ENCODE results near the gene QTRT2.
A peak's percentile ranks its signal among the peaks of the same experiment; 100 is the strongest.

The QTRT2 gene

DNA sequence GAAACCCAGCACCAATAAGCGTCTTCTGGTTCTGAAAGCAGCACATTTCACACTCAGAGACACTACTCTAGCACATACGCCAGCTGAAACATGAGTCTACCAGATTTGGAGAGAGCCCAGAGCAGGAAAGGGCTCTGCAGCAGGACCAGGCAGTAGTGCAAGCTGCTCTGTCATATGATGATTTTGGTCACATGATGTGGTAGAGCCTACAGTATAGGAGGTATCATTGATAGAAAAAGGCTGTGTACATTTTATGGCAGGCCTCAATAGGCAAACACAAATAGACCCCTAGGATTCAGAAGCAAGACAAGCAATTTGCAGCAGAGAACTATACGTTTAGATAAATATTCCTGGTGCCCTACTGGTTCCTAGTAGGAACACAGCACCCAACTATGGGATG, 58.2 kb downstream of the QTRT2 start:
- no peak overlapping the region for H3K4me3 ChIP-seq
- no peak overlapping the region for H3K27ac ChIP-seq

- H3K27ac ChIP-seq: no peak overlapping the region
Observed at GRCh38 chr3:114115143-114115542, 58.6 kb downstream of the QTRT2 start.

GRCh38 chr3:114119776-114120175, 63.2 kb downstream of the QTRT2 start:
- Histone ChIP-seq H3K4me3 (no peak overlapping the region), H3K27ac (no peak overlapping the region)

More at GRCh38 chr3:114115143-114115542, 58.6 kb downstream of the QTRT2 start:
- H3K4me3 ChIP-seq: no peak overlapping the region

GRCh38 chr3:114120211-114120610, 63.7 kb downstream of the QTRT2 start:
- no peak overlapping the region for H3K4me3 ChIP-seq
- no peak overlapping the region for H3K27ac ChIP-seq

DNA sequence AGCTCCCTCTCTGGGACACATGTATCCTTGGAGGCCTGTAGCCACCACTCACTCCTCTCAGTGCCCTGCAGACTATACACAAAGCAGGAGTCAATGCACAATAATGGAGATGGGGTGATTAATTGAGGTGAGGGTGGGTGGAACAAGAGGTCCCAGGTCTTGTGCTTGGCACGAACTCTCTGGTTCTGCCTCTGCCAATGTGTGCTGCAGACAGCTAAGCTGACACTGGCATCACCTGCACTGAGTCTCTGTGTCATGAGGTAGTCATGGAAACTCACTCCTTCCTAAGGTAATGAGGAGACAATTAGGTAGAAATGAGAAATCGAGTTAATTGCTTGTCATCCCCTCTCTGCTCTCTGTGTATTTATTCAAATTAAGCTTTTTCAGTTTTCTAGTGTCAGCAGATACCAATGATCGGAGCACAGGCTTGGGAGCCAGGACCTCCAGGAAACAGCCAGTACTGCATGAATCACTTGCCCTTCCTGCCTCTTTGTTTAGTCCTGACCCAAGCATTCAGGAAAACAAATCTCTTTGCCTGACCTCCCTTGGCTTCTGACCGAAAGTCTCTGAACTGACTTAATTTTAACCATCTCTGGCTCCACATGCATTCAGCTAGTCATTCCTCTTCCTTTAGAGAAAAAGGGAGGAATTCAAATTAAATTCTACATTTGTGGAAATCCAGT, 65.6 kb downstream of the QTRT2 start:
- no peak overlapping the region for H3K4me3 ChIP-seq
- H3K27ac ChIP-seq: peak overlapping the region in 4 of 21 experiments; percentile 2 to 62 (median 48)

- H3K27ac ChIP-seq: no peak overlapping the region
- H3K4me3 ChIP-seq: no peak overlapping the region
Observed at GRCh38 chr3:114126461-114126860, 69.9 kb downstream of the QTRT2 start.

DNA sequence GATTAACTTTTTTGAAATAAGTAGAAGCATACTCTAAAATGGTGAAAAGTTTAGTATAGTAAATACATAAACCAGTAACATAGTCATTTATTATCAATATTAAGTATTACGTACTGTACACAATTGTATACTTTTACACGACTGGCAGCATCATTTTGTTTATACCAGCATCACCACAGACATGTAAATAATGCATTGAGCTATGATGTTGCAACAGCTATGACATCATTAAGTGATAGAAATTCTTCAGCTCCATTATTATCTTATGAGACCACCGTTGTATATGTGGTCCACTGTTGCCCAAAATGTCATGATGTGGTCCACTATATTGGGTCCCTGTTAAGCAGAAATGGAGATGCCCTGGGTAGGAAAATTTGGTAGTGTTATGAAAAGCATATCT, 71.0 kb downstream of the QTRT2 start:
- Histone ChIP-seq H3K4me3 (no peak overlapping the region), H3K27ac (no peak overlapping the region)

DNA sequence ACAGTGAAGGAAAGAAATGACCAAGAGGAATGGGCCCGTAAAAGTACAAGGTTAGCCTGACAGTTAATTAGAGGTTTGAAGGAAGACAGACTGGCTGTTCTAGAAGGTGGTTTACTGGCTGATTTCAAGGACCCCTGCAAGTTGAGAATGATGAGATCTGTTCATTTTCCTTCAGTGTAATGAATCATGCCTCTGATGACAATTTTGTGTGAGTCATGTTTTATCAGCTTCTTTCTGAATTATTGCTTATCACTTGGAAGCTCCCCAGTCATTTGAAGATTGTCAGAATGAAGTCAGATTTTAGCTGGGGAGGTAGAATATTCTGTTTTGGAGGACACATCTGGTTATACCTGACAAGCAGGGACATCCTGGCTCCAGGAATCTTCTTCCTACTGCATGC, 71.7 kb downstream of the QTRT2 start:
- H3K4me3 ChIP-seq: no peak overlapping the region

DNA sequence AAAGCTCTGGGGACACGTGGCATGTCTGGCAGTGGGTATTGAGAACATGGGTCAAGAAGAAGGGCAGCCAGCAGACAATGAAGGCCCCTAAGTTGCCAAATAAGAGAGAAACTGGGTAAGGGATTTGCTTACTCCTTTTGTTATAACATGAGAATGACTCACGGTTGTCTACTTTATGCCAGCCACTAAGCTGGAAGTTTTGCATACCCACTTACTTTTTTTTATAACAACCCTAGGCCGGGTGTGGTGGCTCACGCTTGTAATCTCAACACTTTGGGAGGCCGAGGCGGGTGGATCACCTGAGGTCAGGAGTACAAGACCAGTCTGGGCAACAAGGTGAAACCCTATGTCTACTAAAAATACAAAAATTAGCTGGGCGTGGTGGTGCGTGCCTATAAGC, 72.3 kb downstream of the QTRT2 start:
- no peak overlapping the region for H3K27ac ChIP-seq

More for the DNA sequence above, 71.7 kb downstream of the QTRT2 start:
- H3K27ac ChIP-seq: no peak overlapping the region

GRCh38 chr3:114132500-114132899, 76.0 kb downstream of the QTRT2 start:
- H3K27ac ChIP-seq: no peak overlapping the region
- no peak overlapping the region for H3K4me3 ChIP-seq

More for the DNA sequence above, 72.3 kb downstream of the QTRT2 start:
- H3K4me3 ChIP-seq: no peak overlapping the region

DNA sequence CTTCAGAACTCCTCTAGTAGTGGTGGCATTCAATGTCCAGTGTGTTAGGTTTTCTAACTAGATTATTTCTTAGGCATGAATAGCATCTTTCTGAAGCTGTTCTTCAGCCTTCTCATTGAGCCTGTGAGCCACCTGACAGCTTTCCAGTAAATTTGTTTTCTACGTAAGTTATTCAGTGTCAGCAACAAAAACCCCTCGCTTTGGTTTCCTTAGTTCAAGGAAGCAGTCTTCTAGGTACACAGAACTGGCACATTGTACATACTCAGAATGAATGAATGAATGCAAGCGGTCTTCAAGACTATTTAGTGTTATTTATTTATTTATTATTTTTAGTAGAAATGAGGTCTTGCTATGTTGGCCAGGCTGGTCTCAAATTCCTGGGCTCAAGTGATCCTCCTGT, 77.4 kb downstream of the QTRT2 start:
- Histone ChIP-seq H3K27ac (no peak overlapping the region), H3K4me3 (no peak overlapping the region)
